Osteocyte (in vitro differentiated cells): ENCODE measurements around the gene CA7. TPM values are rescaled to one million over a fixed set of nuclear protein-coding genes. Genes with fewer than 3 reads are reported as not detected.

Experiments used
- DNase-seq: peaks from one replicate; pipeline ENCODE4 v3.0.0; 2021; ENCODE audit warnings: mixed read lengths; ENCODE audit not compliant: unreplicated experiment; ENCODE audit errors: extremely low spot score
- H3K27ac Mint-ChIP-seq: one replicate; pipeline ENCODE4 v1.8.0; 2021; ENCODE audit warnings: mild to moderate bottlenecking, mixed read lengths; ENCODE audit not compliant: unreplicated experiment
- H3K27me3 Mint-ChIP-seq: one replicate; pipeline ENCODE4 v1.8.0; 2021; ENCODE audit warnings: mixed read lengths; ENCODE audit not compliant: unreplicated experiment
- H3K36me3 Mint-ChIP-seq: one replicate; pipeline ENCODE4 v1.8.0; 2021; ENCODE audit warnings: mixed read lengths; ENCODE audit not compliant: unreplicated experiment
- H3K4me1 Mint-ChIP-seq: one replicate; pipeline ENCODE4 v1.8.0; 2021; ENCODE audit warnings: mixed read lengths; ENCODE audit not compliant: unreplicated experiment
- H3K4me3 Mint-ChIP-seq: one replicate; pipeline ENCODE4 v1.8.0; 2021; ENCODE audit warnings: mild to moderate bottlenecking, moderate library complexity, mixed read lengths; ENCODE audit not compliant: unreplicated experiment
- H3K9me3 Mint-ChIP-seq: one replicate; pipeline ENCODE4 v1.8.0; 2021; ENCODE audit warnings: mixed read lengths; ENCODE audit not compliant: unreplicated experiment
- CTCF ChIP-seq: fragments of 200-600 bp; sonication (generic); IDR thresholded peaks from 2 replicates; pipeline ENCODE4 v1.5.0; 2021; ENCODE audit warnings: antibody characterized with exemption, mild to moderate bottlenecking, moderate library complexity
- total RNA-seq: library from RNA; stranded (reverse); gene quantifications from 2 replicates; pipeline ENCODE4 v1.2.1, GENCODE V29; 2021

CA7 gene
- total RNA-seq, 1 donor from 2014 or later = not detected

GRCh38 chr16:66902648-66903543 lies 58.7 kb downstream of the CA7 start:
- H3K27me3 Mint-ChIP-seq = peaks cover 4% of the 10 kb centered on the region
- no peak for DNase-seq
- H3K27ac Mint-ChIP-seq = no peak overlapping the region
- no peaks in the 10 kb centered on the region for H3K9me3 Mint-ChIP-seq
- no peaks in the 10 kb centered on the region for H3K36me3 Mint-ChIP-seq
- H3K4me3 Mint-ChIP-seq = no peak overlapping the region
- peaks cover 17% of the 10 kb centered on the region for H3K4me1 Mint-ChIP-seq
- no peak for TF ChIP-seq CTCF

Other genes with a start within 250 kb of the CA7 start
- gene CMTM3, start 239.7 kb upstream of the CA7 start, total RNA-seq = 96.3 and 104 TPM in 2 replicates
- 22.8 and 24.4 TPM in 2 replicates for gene CMTM4, start 147.7 kb upstream of the CA7 start, total RNA-seq
- gene DYNC1LI2, start 92.8 kb upstream of the CA7 start, total RNA-seq = 139 and 151 TPM in 2 replicates
- gene TERB1, start 42.8 kb upstream of the CA7 start, total RNA-seq = 0.18 and 0.43 TPM in 2 replicates
- gene NAE1, start 13.4 kb upstream of the CA7 start, total RNA-seq = 64.4 and 65.0 TPM in 2 replicates
- gene PDP2, start 36.1 kb downstream of the CA7 start, total RNA-seq = 16.5 and 17.4 TPM in 2 replicates
- gene CDH16, start 74.5 kb downstream of the CA7 start, total RNA-seq = not detected in 2 replicates
- 0.26 and 0.89 TPM in 2 replicates for gene RRAD, start 81.1 kb downstream of the CA7 start, total RNA-seq
- 65.6 and 69.9 TPM in 2 replicates for gene CIAO2B, start 90.0 kb downstream of the CA7 start, total RNA-seq
- 38.6 and 40.5 TPM in 2 replicates for gene CES2, start 91.1 kb downstream of the CA7 start, total RNA-seq
- gene CES3, start 116.9 kb downstream of the CA7 start, total RNA-seq = 0.24 and 0.73 TPM in 2 replicates
- 3.3 and 3.8 TPM in 2 replicates for gene CES4A, start 144.2 kb downstream of the CA7 start, total RNA-seq
- 75.2 and 88.3 TPM in 2 replicates for gene CBFB, start 184.7 kb downstream of the CA7 start, total RNA-seq